Measurements from ENCODE around the gene CENPB. TPM values are rescaled to one million over a fixed set of nuclear protein-coding genes. Genes with fewer than 3 reads are reported as not detected.

The CENPB gene
- total RNA-seq, 2 experiments from 2014 or later: 25.1 to 25.3 TPM

GRCh38 chr20:3758566-3758965, 28.0 kb downstream of the CENPB start:
- Histone ChIP-seq H3K4me1 (ENCODE audit: insufficient read depth, low read length) (no peaks in the 10 kb centered on the region), H3K36me3 (ENCODE audit: insufficient read depth, low read length) (peaks cover 8% of the 10 kb centered on the region), H3K4me3 (ENCODE audit: low read length) (no peak overlapping the region), H3K27me3 (ENCODE audit: control insufficient read depth in 1 of 2, insufficient read depth in 2 of 2, low read length in 2 of 2) (no peaks in the 10 kb centered on the region), H3K9me3 (ENCODE audit: control insufficient read depth in 1 of 2, insufficient read depth in 1 of 2, low read length in 2 of 2) (no peaks in the 10 kb centered on the region), H3K27ac (ENCODE audit: low read depth in 1 of 2, low read length in 2 of 2) (no peak overlapping the region)
- Mint-ChIP-seq H3K36me3 (ENCODE audit: low read depth) (peaks cover 19% of the 10 kb centered on the region), H3K27me3 (no peaks in the 10 kb centered on the region), H3K4me1 (ENCODE audit: low read depth) (no peaks in the 10 kb centered on the region), H3K27ac (no peak overlapping the region), H3K9me3 (no peaks in the 10 kb centered on the region), H3K4me3 (no peak overlapping the region)
- DNase-seq: no peak
- intact Hi-C loops (cut with DNase I, micrococcal nuclease): no loop called here
- TF ChIP-seq, protein P1, sequence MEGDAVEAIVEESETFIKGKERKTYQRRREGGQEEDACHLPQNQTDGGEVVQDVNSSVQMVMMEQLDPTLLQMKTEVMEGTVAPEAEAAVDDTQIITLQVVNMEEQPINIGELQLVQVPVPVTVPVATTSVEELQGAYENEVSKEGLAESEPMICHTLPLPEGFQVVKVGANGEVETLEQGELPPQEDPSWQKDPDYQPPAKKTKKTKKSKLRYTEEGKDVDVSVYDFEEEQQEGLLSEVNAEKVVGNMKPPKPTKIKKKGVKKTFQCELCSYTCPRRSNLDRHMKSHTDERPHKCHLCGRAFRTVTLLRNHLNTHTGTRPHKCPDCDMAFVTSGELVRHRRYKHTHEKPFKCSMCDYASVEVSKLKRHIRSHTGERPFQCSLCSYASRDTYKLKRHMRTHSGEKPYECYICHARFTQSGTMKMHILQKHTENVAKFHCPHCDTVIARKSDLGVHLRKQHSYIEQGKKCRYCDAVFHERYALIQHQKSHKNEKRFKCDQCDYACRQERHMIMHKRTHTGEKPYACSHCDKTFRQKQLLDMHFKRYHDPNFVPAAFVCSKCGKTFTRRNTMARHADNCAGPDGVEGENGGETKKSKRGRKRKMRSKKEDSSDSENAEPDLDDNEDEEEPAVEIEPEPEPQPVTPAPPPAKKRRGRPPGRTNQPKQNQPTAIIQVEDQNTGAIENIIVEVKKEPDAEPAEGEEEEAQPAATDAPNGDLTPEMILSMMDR (IDR thresholded peaks at IDR 0.05): no peak
- no peak for ATAC-seq (ENCODE audit: poor library complexity)
- ChIA-PET POLR2A (interaction anchor here (0.7 to 1.8 kb wide), 2 partner anchors 9 to 97 kb away, joined by 3 to 5 read pairs; partner anchors contain the start of gene ADISSP), CTCF (no interaction called here)

DNA sequence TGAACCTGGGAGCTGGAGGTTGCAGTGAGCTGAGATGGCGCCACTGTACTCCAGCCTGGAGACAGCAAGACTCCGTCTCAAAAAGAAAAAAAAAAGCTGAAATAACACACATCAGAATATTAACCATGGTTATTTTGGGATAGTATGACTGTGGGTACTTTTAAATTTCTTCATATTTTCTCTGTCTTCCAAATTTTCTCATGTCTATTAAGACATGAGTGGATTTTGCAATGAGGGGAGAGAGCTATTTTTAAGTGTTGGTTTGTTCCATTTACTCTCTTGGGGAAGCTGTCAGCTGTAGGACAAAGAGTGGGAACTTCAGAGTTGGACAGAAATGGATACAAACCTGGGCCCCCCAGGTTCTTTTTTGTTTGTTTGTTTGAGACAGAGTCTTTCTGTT, 29.3 kb downstream of the CENPB start:
- no peaks in the 10 kb centered on the region for H3K27me3 ChIP-seq (ENCODE audit: control insufficient read depth in 1 of 2, insufficient read depth in 2 of 2, low read length in 2 of 2)
- Mint-ChIP-seq H3K4me1 (ENCODE audit: low read depth) (peaks cover 11% of the 10 kb centered on the region), H3K36me3 (ENCODE audit: low read depth) (peaks cover 22% of the 10 kb centered on the region), H3K9me3 (no peaks in the 10 kb centered on the region), H3K4me3 (no peak overlapping the region), H3K27ac (no peak overlapping the region), H3K27me3 (no peaks in the 10 kb centered on the region)
- ChIA-PET CTCF (no interaction called here), POLR2A (interaction anchor here (0.5 to 1.8 kb wide), 2 partner anchors 10 to 202 kb away, joined by 3 to 5 read pairs; partner anchors contain the start of gene ADISSP)
- H3K4me1 ChIP-seq (ENCODE audit: insufficient read depth, low read length): peaks cover 7% of the 10 kb centered on the region
- TF ChIP-seq, protein P1 (IDR thresholded peaks at IDR 0.05): no peak
- H3K36me3 ChIP-seq (ENCODE audit: insufficient read depth, low read length): peaks cover 8% of the 10 kb centered on the region
- H3K9me3 ChIP-seq (ENCODE audit: control insufficient read depth in 1 of 2, insufficient read depth in 1 of 2, low read length in 2 of 2): no peaks in the 10 kb centered on the region
- no peak overlapping the region for H3K27ac ChIP-seq (ENCODE audit: low read depth in 1 of 2, low read length in 2 of 2)
- intact Hi-C loops (cut with DNase I, micrococcal nuclease): no loop called here
- H3K4me3 ChIP-seq (ENCODE audit: low read length): no peak overlapping the region
- no peak for DNase-seq
- ATAC-seq (ENCODE audit: poor library complexity): no peak

- Mint-ChIP-seq H3K4me3 (no peak overlapping the region), H3K4me1 (ENCODE audit: low read depth) (peaks cover 14% of the 10 kb centered on the region), H3K36me3 (ENCODE audit: low read depth) (peaks cover 22% of the 10 kb centered on the region), H3K27ac (no peak overlapping the region), H3K9me3 (no peaks in the 10 kb centered on the region), H3K27me3 (no peaks in the 10 kb centered on the region)
- ATAC-seq (ENCODE audit: poor library complexity): no peak
- CTCF ChIA-PET: interaction anchor here (1.4 kb wide), 1 partner anchor 99 kb away, joined by 5 read pairs; no protein-coding TSS in a partner anchor
- peaks cover 9% of the 10 kb centered on the region for H3K4me1 ChIP-seq (ENCODE audit: insufficient read depth, low read length)
- POLR2A ChIA-PET: no interaction called here
- intact Hi-C loops (cut with DNase I, micrococcal nuclease): loop anchor here in 1 of 2 experiments (2.0 kb wide), 1 partner anchor 329 kb away; no protein-coding TSS in a partner anchor
- DNase-seq: no peak
- no peak overlapping the region for H3K27ac ChIP-seq (ENCODE audit: low read depth in 1 of 2, low read length in 2 of 2)
- no peaks in the 10 kb centered on the region for H3K9me3 ChIP-seq (ENCODE audit: control insufficient read depth in 1 of 2, insufficient read depth in 1 of 2, low read length in 2 of 2)
- H3K27me3 ChIP-seq (ENCODE audit: control insufficient read depth in 1 of 2, insufficient read depth in 2 of 2, low read length in 2 of 2): no peaks in the 10 kb centered on the region
- TF ChIP-seq, protein P1 (IDR thresholded peaks at IDR 0.05): no peak
- no peak overlapping the region for H3K4me3 ChIP-seq (ENCODE audit: low read length)
- peaks cover 8% of the 10 kb centered on the region for H3K36me3 ChIP-seq (ENCODE audit: insufficient read depth, low read length)
Measured at GRCh38 chr20:3755814-3756480, 30.6 kb downstream of the CENPB start.
